Measurements from ENCODE around the gene MTREX.
A peak's percentile ranks its signal among the peaks of the same experiment; 100 is the strongest.

MTREX gene

GRCh38 chr5:55438998-55439397 is 131.2 kb downstream of the MTREX start:
- no peaks in the 10 kb centered on the region for H3K9me3 ChIP-seq (ENCODE audit: control insufficient read depth, insufficient read depth, low read depth, low read length)
- 0 out of 2 replicates have a peak overlapping the region, but pooled peaks have one; percentile 69 for H3K27ac ChIP-seq (ENCODE audit: extremely low read depth, low read depth, low read length)
- no peak overlapping the region for H3K4me3 ChIP-seq (ENCODE audit: low read depth, low read length)
- ChIA-PET CTCF (interaction anchor here (0.5 to 0.6 kb wide), 3 partner anchors 18 to 325 kb away, joined by 3 to 4 read pairs (median 3); no protein-coding TSS in a partner anchor), POLR2A (interaction anchor here (0.6 kb wide), 2 partner anchors 20 to 61 kb away, joined by 4 to 7 read pairs; no protein-coding TSS in a partner anchor)
- TF ChIP-seq ZIC2 (tag by site-specific recombination; IDR thresholded peaks at IDR 0.05), result no peak
- TF ChIP-seq OSR2 (tag by site-specific recombination; IDR thresholded peaks at IDR 0.05), result peak; percentile 78
- TF ChIP-seq BCL11B (tag by site-specific recombination; IDR thresholded peaks at IDR 0.05; ENCODE audit: low read depth), result no peak
- TF ChIP-seq ZNF121 (tag by site-specific recombination; IDR thresholded peaks at IDR 0.05), result no peak
- TF ChIP-seq ZNF449 (tag by site-specific recombination; IDR thresholded peaks at IDR 0.05), result no peak
- H3K36me3 ChIP-seq (ENCODE audit: control insufficient read depth in 2 of 2, insufficient read depth in 1 of 2, low read length in 2 of 2), result peaks cover 0 to 5% of the 10 kb centered on the region in 2 experiments; a peak in 1 of 3 replicates
- peaks cover 8% of the 10 kb centered on the region for H3K4me1 ChIP-seq (ENCODE audit: control insufficient read depth, insufficient read depth, low read length)

GRCh38 chr5:55440188-55440646 is 132.4 kb downstream of the MTREX start:
- CTCF ChIA-PET, result interaction anchor here (0.7 kb wide), 1 partner anchor 267 kb away, joined by 3 read pairs; no protein-coding TSS in a partner anchor
- no peak overlapping the region for H3K27ac ChIP-seq (ENCODE audit: extremely low read depth, low read depth, low read length)

GRCh38 chr5:55441107-55441771 is 133.4 kb downstream of the MTREX start:
- Histone ChIP-seq H3K4me1 (ENCODE audit: control insufficient read depth, insufficient read depth, low read length) (peaks cover 8% of the 10 kb centered on the region), H3K27ac (ENCODE audit: extremely low read depth, low read depth, low read length) (no peak overlapping the region)
- POLR2A ChIA-PET, result no interaction called here
- TF ChIP-seq ZNF223 (tag by site-specific recombination; IDR thresholded peaks at IDR 0.05) (no peak), ZNF549 (tag by site-specific recombination; IDR thresholded peaks at IDR 0.05) (no peak), YY2 (tag by site-specific recombination; IDR thresholded peaks at IDR 0.05) (no peak), ZNF580 (tag by site-specific recombination; IDR thresholded peaks at IDR 0.05) (no peak), ZBTB6 (tag by site-specific recombination; IDR thresholded peaks at IDR 0.05) (no peak), ZNF132 (tag by site-specific recombination; IDR thresholded peaks at IDR 0.05; ENCODE audit: borderline replicate concordance) (no peak), SETDB1 (IDR thresholded peaks at IDR 0.05; ENCODE audit: insufficient read length, low read length) (no peak), GFI1B (tag by site-specific recombination; IDR thresholded peaks at IDR 0.05) (no peak), ZNF544 (tag by site-specific recombination; IDR thresholded peaks at IDR 0.05) (no peak), ZNF2 (tag by site-specific recombination; IDR thresholded peaks at IDR 0.05) (no peak), ZNF398 (tag by site-specific recombination; IDR thresholded peaks at IDR 0.05) (no peak)

More at GRCh38 chr5:55440188-55440646, 132.4 kb downstream of the MTREX start:
- TF ChIP-seq EGR2 (tag by site-specific recombination; IDR thresholded peaks at IDR 0.05; ENCODE audit: low read depth), result peak; percentile 21; the same call in 1 of the 2 replicates
- no peak for TF ChIP-seq ZNF449 (tag by site-specific recombination; IDR thresholded peaks at IDR 0.05)
- peak; percentile 53 for TF ChIP-seq ZFHX2 (tag by site-specific recombination; conservative IDR thresholded peaks at IDR 0.05)
- no peak for TF ChIP-seq ZNF513 (tag by site-specific recombination; IDR thresholded peaks at IDR 0.05)
- Histone ChIP-seq H3K4me3 (ENCODE audit: low read depth, low read length) (no peak overlapping the region), H3K4me1 (ENCODE audit: control insufficient read depth, insufficient read depth, low read length) (peaks cover 8% of the 10 kb centered on the region), H3K9me3 (ENCODE audit: control insufficient read depth, insufficient read depth, low read depth, low read length) (no peaks in the 10 kb centered on the region), H3K36me3 (ENCODE audit: control insufficient read depth in 2 of 2, insufficient read depth in 1 of 2, low read length in 2 of 2) (peaks cover 0 to 5% of the 10 kb centered on the region in 2 experiments; a peak in 1 of 3 replicates)
- POLR2A ChIA-PET, result interaction anchor here (0.6 to 1.0 kb wide), 2 partner anchors 11 to 133 kb away, joined by 3 to 4 read pairs; partner anchors contain the start of genes DHX29 and MTREX

More at GRCh38 chr5:55441107-55441771, 133.4 kb downstream of the MTREX start:
- no peaks in the 10 kb centered on the region for H3K9me3 ChIP-seq (ENCODE audit: control insufficient read depth, insufficient read depth, low read depth, low read length)
- peaks cover 0 to 5% of the 10 kb centered on the region in 2 experiments; a peak in 1 of 3 replicates for H3K36me3 ChIP-seq (ENCODE audit: control insufficient read depth in 2 of 2, insufficient read depth in 1 of 2, low read length in 2 of 2)
- CTCF ChIA-PET, result interaction anchor here (0.6 kb wide), 1 partner anchor 43 kb away, joined by 3 read pairs; no protein-coding TSS in a partner anchor
- no peak overlapping the region for H3K4me3 ChIP-seq (ENCODE audit: low read depth, low read length)
